ENCODE data around the gene AP3S1.

GRCh38 chr5:115872447-115872846 lies 30.7 kb downstream of the AP3S1 start:
- TF ChIP-seq CTCF (IDR thresholded peaks at IDR 0.05) (no peak), POLR2A (IDR thresholded peaks at IDR 0.05) (no peak)
